GM19372 (cell line): ENCODE results near the gene PXDN.
"Not testable (repeated sequence)": the region's sequence is repeated elsewhere in the genome, so short reads cannot be mapped to it uniquely, and the experiment has no call there.

ENCODE experiments used
- ATAC-seq: cut with Tn5 transposase; IDR thresholded peaks from one replicate; pipeline ENCODE4 v1.9.1; 2021; ENCODE audit warnings: mild to moderate bottlenecking, low read depth, moderate library complexity; ENCODE audit not compliant: unreplicated experiment

The PXDN gene

DNA sequence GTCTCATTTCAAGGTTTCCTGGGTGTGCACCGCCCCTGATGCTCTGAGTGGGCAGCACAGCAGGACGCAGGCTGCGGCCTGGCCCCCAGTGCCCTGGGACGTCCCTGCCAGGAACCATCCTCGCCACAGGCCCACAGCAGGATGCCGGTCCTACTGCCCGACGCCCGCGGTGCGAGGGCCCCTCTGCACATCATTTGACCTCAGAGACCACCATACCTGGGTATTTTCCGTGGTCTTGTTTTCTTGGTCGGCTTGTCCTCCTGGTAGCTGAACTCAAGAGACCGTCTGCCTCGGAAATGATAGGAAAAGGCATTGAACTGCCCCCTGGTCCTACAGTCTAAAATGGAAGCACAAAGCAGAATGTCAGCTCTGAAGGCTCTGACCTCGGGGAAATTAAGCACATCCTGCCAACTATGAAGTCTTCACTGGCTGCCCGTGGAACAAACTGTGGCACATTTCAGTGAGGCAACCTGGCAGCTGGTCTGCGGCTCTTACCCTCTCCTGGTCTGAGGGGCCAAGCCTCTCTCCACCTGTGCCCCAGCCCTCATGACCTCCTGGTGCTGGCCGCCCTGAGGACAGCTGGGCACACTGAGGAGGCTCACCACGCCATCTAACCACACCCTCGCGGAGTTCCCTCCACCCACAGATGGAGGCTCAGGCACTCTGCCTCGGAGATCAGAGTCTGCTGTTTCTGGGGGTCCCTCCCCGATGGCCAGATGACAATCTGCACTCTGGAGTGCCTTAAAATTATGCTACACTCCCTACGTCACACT is 105.0 kb downstream of the PXDN start:
- no peak for ATAC-seq

DNA sequence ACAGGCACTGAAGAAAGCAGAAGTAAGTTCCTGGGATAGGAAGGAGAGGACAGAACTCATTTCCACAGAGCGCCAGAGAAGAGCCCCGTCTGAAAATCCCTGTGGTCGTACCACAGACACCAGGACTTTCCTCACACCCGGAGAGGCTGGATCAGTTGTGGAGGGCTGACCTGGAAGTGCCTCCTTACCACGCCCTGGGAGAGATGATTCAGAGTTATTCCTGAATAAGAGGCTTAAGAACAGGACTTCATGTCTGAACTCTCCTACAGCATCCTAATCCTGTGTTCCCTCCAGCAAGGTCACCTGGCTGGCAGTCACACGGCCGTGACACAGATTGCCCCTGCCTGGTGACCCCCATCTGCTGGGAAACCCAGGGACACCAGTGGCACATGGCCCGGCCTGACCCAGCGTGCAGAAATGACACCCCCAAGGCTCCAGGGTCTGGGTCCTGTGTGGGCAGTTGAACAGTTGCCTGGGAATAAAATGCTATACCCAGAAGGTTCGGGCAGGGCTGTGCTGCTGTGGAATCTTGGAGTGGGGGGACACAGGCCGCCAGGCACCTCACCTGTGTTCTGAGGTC is 105.9 kb downstream of the PXDN start:
- no peak for ATAC-seq

DNA sequence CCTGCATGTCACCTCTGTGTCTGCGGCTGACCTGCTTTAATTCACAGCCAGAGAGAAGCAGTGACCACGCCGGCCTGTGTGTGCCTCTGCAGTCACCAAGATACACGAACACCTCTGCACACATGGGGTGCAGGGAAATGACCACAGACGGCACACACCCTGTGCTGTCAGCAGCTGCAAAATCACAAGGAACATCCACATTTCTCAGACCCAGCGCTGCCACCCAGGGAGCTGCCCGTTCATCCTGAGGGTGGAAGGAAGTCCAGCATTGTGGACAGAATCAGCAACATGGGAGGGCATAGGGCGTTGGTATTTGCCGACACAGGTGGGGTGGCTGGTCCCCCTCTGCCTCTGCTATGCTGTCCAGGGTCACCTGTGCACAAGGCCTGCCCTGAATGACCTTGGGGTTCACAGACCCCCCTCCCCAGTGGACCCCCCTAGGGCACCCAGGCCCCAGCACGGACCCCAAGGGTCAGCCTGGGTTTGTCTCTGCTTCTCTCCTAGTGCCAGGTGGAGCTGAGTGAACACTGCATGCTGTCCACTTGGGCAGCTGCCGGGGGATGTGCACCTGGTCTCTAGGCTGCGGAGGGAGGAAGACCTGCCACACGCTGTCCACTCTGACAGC is 107.4 kb downstream of the PXDN start:
- ATAC-seq: no peak

DNA sequence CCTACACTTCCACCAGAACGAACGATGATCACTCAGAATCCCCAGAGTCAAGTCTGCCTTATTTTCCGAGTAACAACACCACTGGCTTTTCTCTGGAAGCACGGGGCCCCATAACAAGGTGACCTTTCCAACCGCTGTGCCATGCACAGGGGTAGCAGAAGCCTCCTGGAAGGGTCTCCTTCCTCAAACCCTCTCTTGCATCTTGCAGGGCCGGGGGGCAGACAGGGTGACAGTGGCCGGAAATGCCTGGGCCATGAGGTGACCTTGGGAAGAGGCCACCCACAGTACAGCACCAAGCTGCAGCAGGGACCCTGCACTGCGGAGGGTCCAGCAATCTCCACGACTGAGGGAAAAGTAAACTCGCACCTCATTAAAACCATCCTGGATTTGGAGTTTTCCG is 108.5 kb downstream of the PXDN start:
- no peak for ATAC-seq

DNA sequence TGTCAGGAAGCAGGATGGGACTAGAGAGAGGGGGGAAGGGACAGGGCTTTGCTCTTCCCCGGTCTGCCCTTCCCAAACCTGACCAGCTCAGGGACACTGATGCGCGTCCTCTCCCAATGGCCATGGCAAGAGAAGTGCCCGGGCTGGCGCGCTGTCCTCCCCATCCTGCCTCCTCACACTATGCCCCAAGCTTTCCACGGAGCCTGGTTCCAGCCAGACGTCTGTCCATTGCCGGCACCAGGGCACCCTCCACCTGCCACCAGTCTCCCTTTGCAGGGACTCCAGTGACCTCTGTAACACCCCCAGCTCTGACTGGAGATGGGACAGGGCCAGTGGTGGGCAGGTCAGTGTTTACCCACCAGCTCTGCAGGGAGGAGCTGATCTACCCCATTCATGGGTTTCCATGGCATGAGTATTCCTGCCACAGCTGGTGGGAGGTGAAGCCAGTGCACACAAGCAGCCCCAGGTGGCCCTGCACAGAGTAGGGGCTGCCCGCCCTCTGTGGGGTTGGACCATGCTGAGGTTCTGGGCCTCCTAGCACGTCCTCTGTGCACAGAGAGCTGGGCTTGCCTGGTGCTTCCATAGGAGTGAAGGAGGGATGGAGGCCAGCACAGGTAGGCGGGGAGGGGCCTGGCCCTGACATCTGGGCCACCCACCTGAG is 109.5 kb downstream of the PXDN start:
- no peak for ATAC-seq

DNA sequence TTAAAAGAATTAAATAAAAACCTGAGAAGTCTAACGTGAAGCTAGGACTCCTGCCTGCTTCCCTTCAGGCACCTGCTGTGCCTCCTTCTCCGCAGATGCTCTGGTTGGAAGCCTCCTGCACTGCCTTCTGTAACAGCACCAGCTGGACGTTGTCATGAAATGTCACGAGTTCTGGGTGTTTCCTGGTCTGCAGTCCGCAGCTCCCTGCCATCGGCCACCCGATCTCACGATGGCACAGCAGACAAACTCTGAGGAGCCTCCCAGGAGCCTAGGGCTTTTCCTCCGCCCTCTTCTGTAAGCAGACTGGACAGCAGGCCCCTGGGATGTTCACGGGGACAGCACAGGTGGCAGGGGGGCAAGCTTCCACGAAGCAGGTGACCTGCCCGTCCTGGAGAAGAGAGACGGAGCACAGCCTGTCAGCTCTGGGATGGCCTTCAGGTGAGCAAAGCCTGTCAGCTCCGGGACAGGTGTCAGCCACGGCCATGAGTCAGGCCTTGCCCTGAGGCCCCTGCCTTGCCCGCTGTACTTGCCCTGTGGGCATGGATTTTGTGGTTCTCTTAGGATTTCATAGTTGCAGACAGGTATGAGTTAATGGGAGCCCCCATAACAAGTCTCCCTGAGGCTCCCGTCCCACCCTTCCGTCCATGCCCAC is 110.3 kb downstream of the PXDN start:
- ATAC-seq: no peak

DNA sequence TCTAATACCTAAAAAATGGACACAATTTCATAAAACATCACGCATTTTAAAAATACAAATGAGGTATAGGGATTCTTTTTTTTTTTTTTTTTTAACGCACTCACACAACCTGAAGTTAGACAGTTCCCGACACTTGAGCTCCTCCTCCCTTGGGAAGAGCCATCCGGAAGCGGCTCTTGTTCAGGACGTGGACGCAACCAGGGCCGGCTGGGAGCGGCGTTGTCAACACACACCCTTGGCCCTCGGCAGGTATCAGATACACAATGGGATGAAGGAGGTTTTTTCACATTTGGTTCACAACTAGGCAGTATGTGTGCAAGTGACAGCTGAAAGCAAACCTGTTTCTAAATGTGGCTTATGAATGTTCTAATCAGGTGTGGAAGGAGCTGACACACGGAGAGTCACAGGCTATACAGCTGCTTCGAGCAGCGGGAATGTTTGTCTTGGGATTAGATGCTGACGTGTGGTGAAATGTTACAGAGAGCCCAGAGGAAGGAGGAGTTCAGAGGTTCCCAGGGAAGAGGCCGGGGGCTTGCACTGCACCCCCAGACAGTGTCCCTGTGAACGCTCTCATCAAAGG is 111.1 kb downstream of the PXDN start:
- no peak for ATAC-seq

DNA sequence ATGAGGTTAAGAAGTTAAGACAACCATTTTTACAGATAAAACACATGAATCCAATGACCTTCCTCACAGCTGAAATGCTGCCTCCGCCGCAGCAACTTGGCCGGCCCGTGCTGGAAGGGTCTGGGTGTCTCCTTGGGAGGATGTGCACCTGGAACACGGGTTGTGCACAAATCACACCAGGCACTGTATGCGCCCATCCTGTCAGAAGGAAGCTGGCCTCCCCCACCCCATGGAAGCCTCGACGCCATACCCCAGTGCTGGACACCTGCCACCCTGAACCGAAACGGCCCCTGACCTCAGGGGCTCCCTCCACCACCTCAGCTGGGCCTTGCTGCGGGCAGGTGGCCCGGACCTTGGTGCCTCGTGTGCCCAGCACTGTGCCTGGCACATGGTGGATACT is 111.8 kb downstream of the PXDN start:
- no peak for ATAC-seq

DNA sequence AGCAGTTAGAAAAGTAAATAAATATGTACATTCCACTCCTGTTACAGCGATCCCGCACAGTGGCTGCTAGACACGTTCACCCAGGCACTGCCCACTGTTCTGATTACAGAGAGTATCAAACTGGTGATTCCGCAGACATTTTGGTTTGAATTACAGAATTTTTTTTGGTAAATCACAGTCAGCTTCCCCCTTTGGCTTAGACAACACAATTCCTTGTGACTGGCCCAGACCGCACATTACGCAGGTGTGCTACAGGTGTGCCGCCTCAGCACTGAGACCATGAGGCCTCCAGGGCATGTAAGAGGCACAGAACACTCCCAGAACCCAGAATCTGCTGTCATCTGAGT is 112.3 kb downstream of the PXDN start:
- ATAC-seq: no peak

DNA sequence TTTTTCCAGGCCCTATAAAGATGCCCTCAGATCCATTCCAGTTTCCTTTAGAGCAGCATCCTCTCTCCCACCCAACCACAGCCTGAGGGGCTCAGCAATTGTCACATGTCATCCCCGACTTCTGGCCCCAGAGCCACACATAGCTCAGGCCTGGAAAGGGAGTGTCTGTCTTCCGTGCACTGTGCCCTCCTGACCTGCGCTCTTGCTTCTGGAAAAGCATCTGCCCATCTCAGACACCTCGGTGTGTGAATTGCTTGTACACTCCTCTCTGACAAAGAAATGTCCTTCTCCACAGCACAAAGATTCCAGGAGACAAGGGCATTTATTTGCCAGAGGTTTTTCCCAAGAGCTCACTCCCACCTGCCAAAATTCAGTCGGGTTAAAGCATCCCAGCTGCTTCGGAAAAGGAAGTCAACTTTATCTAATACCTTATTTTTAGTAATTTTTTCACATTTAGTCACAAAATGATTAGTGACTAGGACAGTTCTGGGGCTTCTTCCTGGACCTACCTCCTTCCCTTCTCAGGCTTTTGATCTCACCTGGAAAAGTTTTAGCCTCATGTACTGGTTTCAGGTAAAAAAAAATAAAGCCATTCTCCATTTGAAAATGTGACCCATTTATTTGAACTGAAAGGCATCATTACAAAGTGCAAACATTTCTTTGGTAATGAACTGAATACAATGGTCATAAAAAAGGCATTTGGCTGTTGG is 112.9 kb downstream of the PXDN start:
- ATAC-seq: no peak

DNA sequence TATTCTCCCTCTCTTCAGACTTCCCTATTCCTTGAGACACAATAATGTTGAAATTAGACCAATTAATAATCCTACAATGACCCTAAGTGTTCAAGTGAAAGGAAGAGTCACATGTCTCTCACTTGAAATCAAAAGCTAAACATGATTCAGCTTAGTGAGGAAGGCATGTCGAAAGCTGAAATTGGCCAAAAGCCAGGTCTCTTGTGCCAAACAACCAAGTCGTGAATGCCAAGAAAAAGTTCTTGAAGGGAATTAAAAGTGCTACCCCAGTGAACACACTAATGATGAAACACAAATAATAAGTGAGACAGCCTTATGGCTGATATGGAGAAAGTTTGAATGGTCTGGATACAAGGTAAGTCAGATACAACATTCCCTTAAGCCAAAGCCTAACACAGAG is 115.4 kb downstream of the PXDN start:
- no peak for ATAC-seq

DNA sequence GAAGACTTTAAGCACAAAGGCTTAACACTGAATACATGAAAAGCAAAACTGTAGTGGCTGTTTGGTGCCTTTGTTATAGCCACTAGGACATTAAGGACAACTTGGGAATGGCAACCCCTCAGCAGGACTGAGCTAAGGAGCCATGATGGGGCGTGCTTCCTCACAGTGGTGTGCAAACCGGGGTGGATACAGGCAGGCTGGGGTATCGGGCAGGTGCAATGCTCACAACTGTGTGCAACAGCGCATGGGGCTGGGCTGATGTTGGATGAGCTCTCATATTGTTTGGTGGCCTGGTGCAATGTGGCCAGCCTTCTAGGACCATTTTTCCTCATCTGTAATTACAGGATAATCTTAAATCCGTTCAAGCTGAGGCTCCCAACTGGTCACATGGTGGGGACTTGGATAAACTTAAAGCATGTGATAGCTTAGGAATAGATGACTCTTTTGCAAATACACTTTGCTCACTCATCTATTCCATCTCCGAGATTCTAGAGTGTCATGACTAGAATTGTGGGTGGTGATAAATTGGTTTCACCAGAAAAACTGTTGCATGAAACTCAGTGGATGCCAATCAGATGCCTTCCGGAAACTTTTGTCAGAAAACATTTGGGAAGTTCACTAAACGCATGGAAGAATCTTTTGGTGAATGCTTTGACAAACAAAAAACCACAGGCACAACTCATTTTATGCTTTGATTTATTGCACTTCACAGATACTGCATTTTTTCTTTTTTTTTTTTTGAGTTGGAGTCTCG is 116.5 kb downstream of the PXDN start:
- no peak for ATAC-seq

DNA sequence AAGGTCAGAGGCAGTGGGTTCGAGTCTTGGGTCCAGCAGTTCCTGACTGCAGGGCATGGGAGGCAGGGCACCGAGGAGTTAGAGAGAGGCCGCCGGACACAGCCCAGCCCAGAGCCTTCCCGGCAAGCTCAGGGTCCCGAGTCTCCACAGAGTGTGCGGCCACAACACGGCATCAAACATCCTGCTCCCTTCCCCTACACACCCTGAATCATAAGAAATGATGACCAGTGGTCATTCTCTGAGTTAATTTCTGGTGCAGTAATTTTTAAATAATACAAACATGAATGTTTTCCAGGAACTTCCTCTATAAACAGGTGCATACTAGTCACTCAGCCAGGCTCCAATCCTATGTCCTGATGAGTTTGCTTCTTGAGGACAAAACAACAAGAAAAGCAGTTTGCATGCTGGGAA is 118.0 kb downstream of the PXDN start:
- ATAC-seq: no peak

DNA sequence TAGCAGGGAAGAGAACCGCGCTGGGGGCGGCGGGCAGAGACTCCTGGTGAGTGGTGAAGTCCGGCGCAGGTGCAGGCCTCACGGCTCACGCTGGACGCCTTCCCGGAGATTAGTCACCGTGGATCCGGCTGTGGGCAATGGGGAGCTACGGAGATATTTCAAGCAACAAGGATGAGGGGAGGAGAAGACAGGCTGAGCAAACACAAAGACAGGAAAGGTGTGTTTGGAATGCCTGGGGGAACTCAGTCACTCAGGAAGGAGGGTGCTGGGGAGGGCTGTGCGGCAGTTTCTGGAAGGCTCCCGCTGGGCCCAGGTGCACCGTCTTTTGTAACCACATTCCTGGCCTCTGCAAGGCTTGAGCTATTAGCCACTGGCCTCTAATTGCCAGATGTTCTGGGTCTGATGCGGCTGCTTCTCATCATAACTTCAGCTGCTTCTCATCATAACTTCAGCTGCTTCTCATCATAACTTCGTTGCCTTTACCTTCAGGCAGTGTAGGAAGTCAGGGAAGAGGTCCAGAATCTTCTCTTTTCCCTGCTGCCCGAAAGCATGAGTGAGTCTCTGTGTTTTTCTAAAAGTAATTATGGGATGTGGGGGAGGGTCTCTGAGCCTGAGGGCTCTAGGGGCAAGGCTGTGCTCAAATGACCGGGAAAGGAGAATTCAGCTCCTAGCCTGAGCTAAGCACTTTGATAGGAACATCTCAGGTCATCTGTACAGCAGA is 118.9 kb downstream of the PXDN start:
- ATAC-seq: no peak

DNA sequence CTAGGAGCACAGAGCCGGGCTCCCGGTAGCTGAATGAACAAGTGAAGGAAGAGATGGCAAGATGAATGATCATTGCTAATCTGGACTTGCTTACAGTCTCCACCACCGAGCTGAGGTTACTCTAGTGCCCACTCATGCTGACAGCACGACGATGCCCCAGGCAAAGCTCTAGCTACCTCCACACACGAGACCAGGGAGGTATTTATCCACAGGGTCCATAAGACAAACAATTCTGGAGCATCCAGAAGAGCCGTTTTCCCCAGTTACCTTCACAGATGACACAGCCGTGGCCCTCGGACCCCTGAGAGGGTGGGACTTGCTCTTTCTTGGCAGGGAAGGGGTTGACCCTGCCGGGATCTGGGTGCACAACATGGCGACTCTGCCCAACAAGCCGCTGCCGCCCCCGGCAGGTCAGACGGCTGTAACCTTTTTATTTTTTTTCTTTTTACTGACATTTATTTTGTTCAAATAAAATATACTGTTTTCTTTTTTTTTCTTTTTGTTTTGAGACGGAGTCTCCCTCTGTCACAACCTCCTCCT is 120.3 kb downstream of the PXDN start:
- no peak for ATAC-seq

DNA sequence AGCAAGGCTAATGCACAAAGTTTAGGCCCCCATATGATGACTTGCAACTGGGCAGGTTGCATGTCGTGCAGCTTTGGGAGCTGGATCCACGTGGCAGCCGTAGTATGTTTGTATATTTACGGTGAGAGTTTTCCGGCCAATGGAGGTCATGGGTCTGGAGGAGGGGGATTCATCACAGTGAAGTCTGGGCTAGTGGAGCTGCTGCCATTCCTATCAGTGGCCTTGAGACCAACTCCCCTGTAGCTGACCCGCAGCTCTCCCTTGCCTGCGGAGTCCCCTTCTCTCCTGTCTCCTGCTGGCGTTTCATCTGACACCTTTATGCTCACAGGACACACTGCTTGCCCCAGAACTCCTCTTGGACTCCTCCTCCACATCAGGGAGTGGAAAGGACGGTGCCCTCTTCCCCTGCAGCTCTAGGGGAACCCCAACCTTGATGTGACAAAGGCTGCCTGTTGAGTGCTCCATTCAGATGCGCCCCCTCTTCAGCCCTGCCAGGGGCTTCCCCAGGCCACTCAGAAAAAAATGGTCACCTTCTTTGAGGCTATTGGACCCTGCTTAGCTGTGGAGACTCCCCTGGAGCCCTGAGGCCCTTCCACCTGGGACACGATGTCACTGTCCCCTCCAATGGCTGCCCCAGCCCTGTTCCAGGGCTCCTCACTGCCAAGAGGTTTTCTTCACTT is 121.7 kb downstream of the PXDN start:
- no peak for ATAC-seq

DNA sequence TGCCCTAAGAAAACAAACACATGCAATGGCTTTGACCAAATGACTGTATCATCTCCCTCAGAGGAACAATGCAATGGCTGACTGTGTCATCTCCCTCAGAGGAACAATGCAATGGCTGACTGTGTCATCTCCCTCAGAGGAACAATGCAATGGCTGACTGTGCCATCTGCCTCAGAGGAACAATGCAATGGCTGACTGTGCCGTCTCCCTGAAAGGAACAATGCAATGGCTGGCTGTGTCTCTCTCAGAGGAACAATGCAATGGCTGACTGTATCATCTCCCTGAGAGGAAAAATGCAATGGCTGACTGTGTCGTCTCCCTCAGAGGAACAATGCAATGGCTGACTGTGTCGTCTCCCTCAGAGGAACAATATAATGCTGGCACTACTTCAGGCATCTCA is 122.3 kb downstream of the PXDN start:
- ATAC-seq: not testable (repeated sequence)

DNA sequence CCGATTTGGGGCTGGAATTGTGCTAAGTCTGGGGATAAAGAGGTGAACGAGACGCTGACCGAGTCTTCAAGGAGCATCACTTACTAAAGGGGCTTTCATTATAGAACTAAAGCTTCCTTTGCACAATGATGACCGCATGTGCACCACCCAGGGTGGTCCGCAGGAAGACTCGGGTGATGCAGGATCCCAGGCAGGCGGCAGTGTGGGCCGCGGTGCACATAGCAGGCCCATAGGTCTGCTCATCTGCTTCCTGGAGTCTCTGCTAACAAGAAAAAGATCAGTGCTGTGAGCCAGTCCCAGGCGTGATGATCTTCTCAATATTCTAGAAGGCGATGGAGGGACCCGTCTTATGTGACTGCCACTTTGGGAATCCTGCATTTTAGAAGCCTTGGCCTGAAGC is 122.8 kb downstream of the PXDN start:
- no peak for ATAC-seq
